ENCODE results near the gene RXRA. TPM values are rescaled to one million over a fixed set of nuclear protein-coding genes. Genes with fewer than 3 reads are reported as not detected.

Gene RXRA
- total and polyA plus RNA-seq, 7 experiments from 2014 or later = 0.31 to 59.5 (median 8.4) TPM

DNA sequence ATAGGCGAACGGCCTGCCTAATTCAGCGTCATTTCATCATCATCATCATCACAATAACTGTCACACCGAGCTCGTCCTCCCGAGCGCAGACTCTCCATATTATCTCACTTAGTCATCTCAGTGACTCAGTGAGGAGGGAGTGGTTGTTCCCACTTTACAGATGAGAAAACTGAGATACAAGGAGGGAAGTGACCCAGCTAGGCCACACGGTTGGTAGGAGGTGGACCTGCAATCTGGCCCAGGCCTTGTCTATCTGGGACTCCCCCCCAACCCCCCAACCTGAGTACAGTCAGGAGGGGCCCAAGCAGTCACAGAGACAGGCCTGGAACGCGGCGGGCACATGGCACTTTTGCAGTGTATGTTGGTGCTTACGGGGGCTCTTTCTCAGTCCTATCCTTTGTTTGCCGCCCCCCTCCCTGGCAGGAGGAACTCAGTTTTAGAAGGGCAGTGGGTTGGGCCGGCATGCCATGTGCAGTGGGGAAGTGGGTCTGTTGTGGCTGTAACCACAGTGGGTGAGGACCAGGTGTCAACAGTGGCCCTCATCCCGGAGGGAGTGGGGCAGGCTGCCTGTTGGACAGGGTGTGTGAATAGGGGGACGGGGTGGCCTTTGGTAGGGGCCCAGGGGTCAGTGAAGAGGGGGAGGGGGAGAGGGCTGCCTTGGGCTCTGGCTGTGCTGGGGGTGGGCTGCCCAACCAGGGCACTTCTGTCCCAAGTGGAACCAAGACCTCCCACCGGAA, 1.7 kb upstream of the RXRA start:
- Mint-ChIP-seq H3K27me3 (peaks cover 0 to 46% (median 0%) of the 10 kb centered on the region in 5 donors), H3K27ac (peak overlapping the region in 8 of 9 donors; percentile 2 to 79 (median 64)), H3K36me3 (no peaks in the 10 kb centered on the region), H3K9me3 (no peaks in the 10 kb centered on the region), H3K4me3 (peak overlapping the region; percentile 62 to 86 (median 78)), H3K4me1 (peaks cover 0 to 12% (median 10%) of the 10 kb centered on the region in 7 donors)
- Histone ChIP-seq H3K9me3 (ENCODE audit: control insufficient read depth in 2 of 3, low read length in 3 of 3) (no peaks in the 10 kb centered on the region), H3K36me3 (ENCODE audit: control insufficient read depth in 2 of 3, insufficient read depth in 3 of 3, low read length in 3 of 3) (no peaks in the 10 kb centered on the region), H3K4me1 (ENCODE audit: control insufficient read depth in 2 of 2, insufficient read depth in 2 of 2, low read length in 2 of 2) (peaks cover 4 to 10% of the 10 kb centered on the region in 2 donors), H3K27me3 (ENCODE audit: control insufficient read depth in 2 of 2, insufficient read depth in 2 of 2, low read length in 2 of 2) (no peaks in the 10 kb centered on the region), H3K27ac (ENCODE audit: low read depth, low read length) (no peak overlapping the region), H3K4me3 (ENCODE audit: low read length) (no peak overlapping the region)
- ATAC-seq = no peak
- peak in 1 of 9 donors; percentile 12 for DNase-seq
- intact Hi-C loops (cut with micrococcal nuclease) = loop anchor here in 1 of 2 donors (1.0 to 5.0 kb wide), 6 partner anchors 68 to 160 kb away; partner anchors contain the start of gene RNU6ATAC
- CTCF ChIA-PET = interaction anchor here (0.6 kb wide), 1 partner anchor 12 kb away, joined by 3 read pairs; no protein-coding TSS in a partner anchor
- POLR2A ChIA-PET = interaction anchor here (1.3 kb wide), 1 partner anchor 160 kb away, joined by 8 read pairs; the partner anchor contains the start of gene RNU6ATAC

DNA sequence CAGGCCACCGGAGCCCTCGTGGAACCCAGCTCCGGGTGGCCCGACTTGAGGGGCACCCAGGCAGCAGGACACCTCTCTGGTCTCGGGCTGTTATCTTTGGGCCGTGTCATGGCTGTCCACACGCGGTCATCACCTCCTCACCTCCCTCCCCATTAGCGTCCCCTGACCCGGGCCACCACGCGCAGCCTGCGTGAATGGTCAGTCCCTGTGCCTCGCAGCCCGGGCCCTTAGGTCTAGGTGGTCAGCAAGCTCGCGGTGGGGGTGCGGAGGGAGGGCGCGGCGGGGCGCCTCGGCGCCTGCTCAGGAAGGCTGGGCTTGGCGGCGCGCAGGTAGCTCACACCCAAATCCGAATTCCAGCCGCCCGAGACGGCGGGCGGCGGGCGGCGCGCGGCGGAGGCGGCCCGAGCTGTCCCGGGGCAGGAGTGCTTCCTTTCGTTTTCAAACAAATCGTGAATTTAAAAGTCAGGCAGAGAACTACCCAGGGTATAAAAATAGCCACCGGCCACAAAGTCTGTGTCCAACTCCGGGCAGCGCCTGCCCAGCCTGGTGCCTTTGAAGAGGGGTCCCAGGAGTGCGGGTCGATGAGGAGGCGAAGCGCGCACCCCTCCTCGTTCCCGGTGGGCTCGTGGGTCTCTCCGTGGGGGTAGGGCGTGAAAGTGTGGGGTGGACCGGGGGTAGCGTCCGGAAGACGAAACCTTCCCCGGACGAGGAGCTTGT, 1.0 kb upstream of the RXRA start:
- no peaks in the 10 kb centered on the region for H3K27me3 ChIP-seq (ENCODE audit: control insufficient read depth in 2 of 2, insufficient read depth in 2 of 2, low read length in 2 of 2)
- H3K4me1 ChIP-seq (ENCODE audit: control insufficient read depth in 2 of 2, insufficient read depth in 2 of 2, low read length in 2 of 2) = peaks cover 4 to 10% of the 10 kb centered on the region in 2 donors
- intact Hi-C loops (cut with micrococcal nuclease) = loop anchor here in 1 of 2 donors (1.0 to 5.0 kb wide), 6 partner anchors 67 to 160 kb away; partner anchors contain the start of gene RNU6ATAC
- peak overlapping the region; percentile 62 for H3K27ac ChIP-seq (ENCODE audit: low read depth, low read length)
- DNase-seq (peak in 6 of 9 donors; percentile 24 to 42 (median 32)), ATAC-seq (no peak)
- no peaks in the 10 kb centered on the region for H3K36me3 ChIP-seq (ENCODE audit: control insufficient read depth in 2 of 3, insufficient read depth in 3 of 3, low read length in 3 of 3)
- H3K9me3 ChIP-seq (ENCODE audit: control insufficient read depth in 2 of 3, low read length in 3 of 3) = no peaks in the 10 kb centered on the region
- Mint-ChIP-seq H3K36me3 (no peaks in the 10 kb centered on the region), H3K27ac (peak overlapping the region in 5 of 9 donors; percentile 16 to 68 (median 47)), H3K4me1 (peaks cover 0 to 14% (median 11%) of the 10 kb centered on the region in 7 donors), H3K9me3 (no peaks in the 10 kb centered on the region), H3K27me3 (peaks cover 0 to 47% (median 0%) of the 10 kb centered on the region in 5 donors), H3K4me3 (peak overlapping the region; percentile 54 to 86 (median 75))
- ChIA-PET POLR2A (interaction anchor here (1.3 kb wide), 1 partner anchor 161 kb away, joined by 8 read pairs; the partner anchor contains the start of gene RNU6ATAC), CTCF (interaction anchor here (0.6 kb wide), 1 partner anchor 11 kb away, joined by 3 read pairs; no protein-coding TSS in a partner anchor)
- H3K4me3 ChIP-seq (ENCODE audit: low read length) = peak overlapping the region; percentile 73

DNA sequence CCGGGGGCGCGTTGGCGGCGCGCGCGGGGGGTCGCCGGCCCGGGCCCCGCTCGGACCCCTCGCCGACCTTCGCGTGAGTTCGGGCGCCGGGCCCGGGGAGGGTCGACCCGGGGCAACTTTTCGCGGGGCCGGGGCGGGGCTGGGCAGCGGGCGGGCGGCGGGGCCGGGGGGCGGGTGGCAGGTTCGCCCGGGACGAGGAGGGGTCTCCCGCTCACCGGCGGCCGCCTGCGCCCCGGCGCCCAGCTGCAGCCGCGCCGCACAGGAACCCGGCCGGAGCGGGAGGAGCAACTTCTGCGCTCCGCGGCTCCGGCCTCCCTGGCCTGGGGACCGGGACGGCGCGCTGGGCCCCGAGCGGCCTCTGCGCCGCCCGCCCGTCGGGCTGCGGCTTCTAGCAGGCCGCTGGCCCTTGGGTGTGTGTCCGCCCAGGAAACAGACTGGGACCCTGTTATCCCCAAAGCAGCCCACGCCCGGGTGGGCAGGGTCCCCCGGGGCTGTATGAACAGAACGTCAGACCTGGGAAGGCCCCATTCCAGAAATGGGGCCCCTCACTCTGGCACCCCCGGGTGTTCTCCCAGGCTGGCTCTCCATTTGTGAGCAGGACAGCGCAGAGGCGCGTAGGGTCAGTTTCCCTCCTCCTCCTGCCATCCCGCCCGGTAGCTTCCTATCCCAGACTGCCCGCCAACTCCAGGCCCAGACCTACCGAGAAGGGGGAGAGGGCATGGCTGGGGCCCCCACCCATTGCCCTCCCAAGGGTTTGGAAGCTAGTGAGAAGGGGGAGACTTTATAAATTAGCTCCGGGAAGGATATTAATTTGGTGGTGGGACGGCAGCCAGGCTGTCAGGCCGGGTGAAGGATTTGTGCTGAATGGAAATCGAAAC, 708 bp downstream of the RXRA start:
- intact Hi-C loops (cut with micrococcal nuclease) = loop anchor here in 1 of 2 donors (1.0 to 5.0 kb wide), 5 partner anchors 65 to 258 kb away; partner anchors contain the start of gene BRD3
- Mint-ChIP-seq H3K9me3 (no peaks in the 10 kb centered on the region), H3K4me3 (peak overlapping the region; percentile 33 to 81 (median 64)), H3K4me1 (peaks cover 0 to 17% (median 11%) of the 10 kb centered on the region in 7 donors), H3K27me3 (peaks cover 0 to 52% (median 0%) of the 10 kb centered on the region in 5 donors), H3K27ac (peak overlapping the region in 1 of 9 donors; percentile 59), H3K36me3 (no peaks in the 10 kb centered on the region)
- H3K4me1 ChIP-seq (ENCODE audit: control insufficient read depth in 2 of 2, insufficient read depth in 2 of 2, low read length in 2 of 2) = peaks cover 4 to 10% of the 10 kb centered on the region in 2 donors
- POLR2A ChIA-PET = interaction anchor here (0.8 to 1.1 kb wide), 2 partner anchors 64 to 162 kb away, joined by 3 read pairs; partner anchors contain the start of gene RNU6ATAC
- no peak overlapping the region for H3K27ac ChIP-seq (ENCODE audit: low read depth, low read length)
- H3K4me3 ChIP-seq (ENCODE audit: low read length) = peak overlapping the region; percentile 50
- DNase-seq (no peak), ATAC-seq (no peak)
- H3K36me3 ChIP-seq (ENCODE audit: control insufficient read depth in 2 of 3, insufficient read depth in 3 of 3, low read length in 3 of 3) = no peaks in the 10 kb centered on the region
- no peaks in the 10 kb centered on the region for H3K27me3 ChIP-seq (ENCODE audit: control insufficient read depth in 2 of 2, insufficient read depth in 2 of 2, low read length in 2 of 2)
- H3K9me3 ChIP-seq (ENCODE audit: control insufficient read depth in 2 of 3, low read length in 3 of 3) = no peaks in the 10 kb centered on the region
- CTCF ChIA-PET = interaction anchor here (0.9 kb wide), 1 partner anchor 63 kb away, joined by 3 read pairs; no protein-coding TSS in a partner anchor

DNA sequence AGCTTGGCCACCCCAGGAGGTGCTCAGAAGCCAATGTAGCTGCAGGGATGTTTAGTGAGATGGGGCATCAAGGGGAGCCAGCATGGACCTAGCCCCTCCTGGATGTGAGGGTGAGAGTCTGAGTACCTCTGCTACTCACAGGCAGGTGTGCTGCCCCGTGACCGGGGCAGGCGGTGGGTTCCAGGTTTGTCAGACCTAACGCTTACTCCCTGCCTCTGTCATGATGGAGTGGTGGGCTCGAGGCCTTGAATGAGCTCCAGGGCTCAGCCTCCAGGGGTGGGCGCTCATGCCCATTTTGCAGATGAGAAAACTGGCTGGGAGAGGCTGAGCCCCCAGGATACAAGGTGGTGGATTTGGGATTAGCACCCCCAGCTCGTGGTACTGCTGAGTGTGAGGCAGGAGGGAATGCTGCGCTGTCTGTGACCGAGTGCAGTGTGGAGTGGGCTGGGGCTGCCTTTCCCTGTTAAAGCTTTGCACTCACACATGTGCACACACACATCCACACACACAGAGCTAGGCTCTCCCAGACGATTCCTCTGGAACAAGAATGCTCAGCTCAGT, 1.5 kb downstream of the RXRA start:
- Histone ChIP-seq H3K27ac (ENCODE audit: low read depth, low read length) (no peak overlapping the region), H3K4me1 (ENCODE audit: control insufficient read depth in 2 of 2, insufficient read depth in 2 of 2, low read length in 2 of 2) (peaks cover 4 to 10% of the 10 kb centered on the region in 2 donors), H3K4me3 (ENCODE audit: low read length) (no peak overlapping the region), H3K36me3 (ENCODE audit: control insufficient read depth in 2 of 3, insufficient read depth in 3 of 3, low read length in 3 of 3) (no peaks in the 10 kb centered on the region), H3K9me3 (ENCODE audit: control insufficient read depth in 2 of 3, low read length in 3 of 3) (no peaks in the 10 kb centered on the region), H3K27me3 (ENCODE audit: control insufficient read depth in 2 of 2, insufficient read depth in 2 of 2, low read length in 2 of 2) (no peaks in the 10 kb centered on the region)
- Mint-ChIP-seq H3K27me3 (peaks cover 0 to 50% (median 0%) of the 10 kb centered on the region in 5 donors), H3K36me3 (no peaks in the 10 kb centered on the region), H3K4me1 (peaks cover 0 to 17% (median 11%) of the 10 kb centered on the region in 7 donors), H3K27ac (peak overlapping the region in 1 of 9 donors; percentile 59), H3K4me3 (peak overlapping the region; percentile 33 to 80 (median 64)), H3K9me3 (no peaks in the 10 kb centered on the region)
- ATAC-seq = no peak
- ChIA-PET POLR2A (interaction anchor here (0.8 to 1.1 kb wide), 2 partner anchors 63 to 163 kb away, joined by 3 read pairs; partner anchors contain the start of gene RNU6ATAC), CTCF (interaction anchor here (0.9 kb wide), 1 partner anchor 62 kb away, joined by 3 read pairs; no protein-coding TSS in a partner anchor)
- DNase-seq = no peak
- intact Hi-C loops (cut with micrococcal nuclease) = loop anchor here in 1 of 2 donors (2.0 to 5.0 kb wide), 4 partner anchors 65 to 259 kb away; partner anchors contain the start of gene BRD3

DNA sequence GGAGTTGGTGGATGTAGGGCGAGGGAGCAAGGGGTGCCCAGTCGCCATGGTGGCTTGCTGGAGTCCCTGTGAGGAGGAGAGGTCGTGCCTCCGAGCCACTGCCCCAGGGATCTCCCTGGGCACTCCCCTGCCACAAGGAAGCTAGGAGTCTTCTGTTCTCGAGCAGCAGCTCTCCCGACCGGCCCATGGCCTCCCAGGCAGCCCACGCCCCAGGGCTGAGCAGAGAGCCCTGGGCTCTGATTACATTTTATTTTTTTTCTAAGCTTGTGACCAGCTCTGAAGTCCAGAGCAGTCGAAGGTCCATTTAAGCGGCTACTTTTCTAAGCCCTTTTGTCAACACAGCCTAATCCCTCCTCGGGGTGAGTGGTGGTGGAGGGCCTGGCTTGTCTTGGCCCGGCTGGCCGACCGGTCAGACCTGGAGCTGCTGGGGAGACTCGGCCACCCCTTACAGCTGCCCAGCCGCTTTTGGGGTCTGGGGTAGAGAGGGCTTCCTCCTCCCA, 2.1 kb downstream of the RXRA start:
- DNase-seq = no peak
- Histone ChIP-seq H3K9me3 (ENCODE audit: control insufficient read depth in 2 of 3, low read length in 3 of 3) (no peaks in the 10 kb centered on the region), H3K27ac (ENCODE audit: low read depth, low read length) (no peak overlapping the region), H3K4me3 (ENCODE audit: low read length) (no peak overlapping the region), H3K36me3 (ENCODE audit: control insufficient read depth in 2 of 3, insufficient read depth in 3 of 3, low read length in 3 of 3) (no peaks in the 10 kb centered on the region), H3K27me3 (ENCODE audit: control insufficient read depth in 2 of 2, insufficient read depth in 2 of 2, low read length in 2 of 2) (no peaks in the 10 kb centered on the region), H3K4me1 (ENCODE audit: control insufficient read depth in 2 of 2, insufficient read depth in 2 of 2, low read length in 2 of 2) (peaks cover 4 to 10% of the 10 kb centered on the region in 2 donors)
- H3K4me3 Mint-ChIP-seq = peak overlapping the region in 8 of 10 donors; percentile 13 to 80 (median 64)
- ChIA-PET CTCF (interaction anchor here (0.9 kb wide), 1 partner anchor 62 kb away, joined by 3 read pairs; no protein-coding TSS in a partner anchor), POLR2A (no interaction called here)
- intact Hi-C loops (cut with micrococcal nuclease) = loop anchor here in 1 of 2 donors (5.0 kb wide), 3 partner anchors 64 to 141 kb away; no protein-coding TSS in a partner anchor
- H3K36me3 Mint-ChIP-seq = no peaks in the 10 kb centered on the region
- peaks cover 0 to 44% (median 0%) of the 10 kb centered on the region in 5 donors for H3K27me3 Mint-ChIP-seq
- ATAC-seq = no peak
- no peak overlapping the region for H3K27ac Mint-ChIP-seq
- H3K4me1 Mint-ChIP-seq = peaks cover 0 to 17% (median 11%) of the 10 kb centered on the region in 7 donors
- H3K9me3 Mint-ChIP-seq = no peaks in the 10 kb centered on the region
